Breast epithelium (tissue), 4 donors: Measurements from ENCODE around the gene CD200. TPM values are rescaled to one million over a fixed set of nuclear protein-coding genes. Genes with fewer than 3 reads are reported as not detected.

Source experiments
- DNase-seq, 2 donors: peaks; one replicate each; pipeline ENCODE4 v3.0.0-alpha.2; 2019; ENCODE audit warnings: low spot score in 2 of 2
- H3K27ac ChIP-seq, 2 donors: fragments of 200-600 bp; sonication (generic) in 1 of 2; one replicate each; pipeline ENCODE4 v1.5.1; 2016 to 2019; ENCODE audit warnings: mild to moderate bottlenecking in 1 of 2
- H3K27me3 ChIP-seq, 2 donors: fragments of 200-600 bp; sonication (generic) in 1 of 2; one replicate each; pipeline versions ENCODE4 v1.5.1 to v1.6.0; 2017 to 2019; ENCODE audit warnings: control low read depth in 1 of 2, mild to moderate bottlenecking in 1 of 2
- H3K36me3 ChIP-seq: fragments of 200-600 bp; one replicate; pipeline ENCODE4 v1.5.1; 2019
- H3K4me1 ChIP-seq, 2 donors: fragments of 200-600 bp; sonication (generic); one replicate each; pipeline ENCODE4 v1.5.1; 2016 to 2019; ENCODE audit warnings: control low read depth in 1 of 2
- H3K4me3 ChIP-seq, 3 donors: fragments of 200-600 bp; sonication (generic); 1 replicate in 2 of 3; 2 replicates in 1 of 3; pipeline ENCODE4 v1.5.1; 2016 to 2019; ENCODE audit warnings: mild to moderate bottlenecking in 3 of 3, moderate library complexity in 2 of 3
- H3K9me3 ChIP-seq, 2 donors: fragments of 200-600 bp; sonication (generic) in 1 of 2; one replicate each; pipeline ENCODE4 v1.5.1; 2016 to 2019; ENCODE audit warnings: control low read depth in 1 of 2
- CTCF ChIP-seq, 3 donors: fragments of 450-650 bp; IDR thresholded peaks; one replicate each; pipeline ENCODE4 v1.5.1; 2016 to 2017; ENCODE audit warnings: antibody characterized with exemption in 3 of 3, mild to moderate bottlenecking in 3 of 3, moderate library complexity in 3 of 3
- POLR2A ChIP-seq: fragments of 450-650 bp; IDR thresholded peaks from one replicate; pipeline ENCODE4 v1.6.1; 2016; ENCODE audit warnings: antibody characterized with exemption, mild to moderate bottlenecking, moderate library complexity
- POLR2AphosphoS5 ChIP-seq, 3 donors: sonication (generic); formaldehyde crosslinking; IDR thresholded peaks; one replicate each; pipeline ENCODE4 v1.6.1; 2017; ENCODE audit warnings: antibody characterized with exemption in 3 of 3
- intact Hi-C: fragments of 100-400 bp; cut with DNase I; formaldehyde crosslinking; loops from one replicate; pipeline ENCODE4 v1.15.1; 2023; ENCODE audit warnings: low total_unique reads
- total RNA-seq, 3 donors: library from RNA; depleted of rRNA; stranded (reverse); fragments of >200 nt; gene quantifications; one replicate each; pipeline ENCODE4 v1.1.0, GENCODE V29; 2016

CD200 gene
- total RNA-seq, 3 donors from 2014 or later, result 4.8 to 20.8 (median 17.0) TPM

- H3K27me3 ChIP-seq, result peaks cover 0 to 7% of the 10 kb centered on the region in 2 donors
- H3K27ac ChIP-seq, result peak overlapping the region; percentile 79 to 81
- H3K36me3 ChIP-seq, result no peaks in the 10 kb centered on the region
- no peaks in the 10 kb centered on the region for H3K9me3 ChIP-seq
- intact Hi-C loops, result no loop called here
- peak overlapping the region; percentile 59 to 68 (median 65) for H3K4me3 ChIP-seq
- no peaks in the 10 kb centered on the region for H3K4me1 ChIP-seq
- TF ChIP-seq POLR2AphosphoS5 (IDR thresholded peaks at IDR 0.05) (peak in 1 of 3 donors; percentile 1), POLR2A (no peak)
- DNase-seq, result no peak
Measured at GRCh38 chr3:112333381-112334317, 693 bp downstream of the CD200 start.

GRCh38 chr3:112334691-112335433 lies 1.9 kb downstream of the CD200 start:
- no peak for DNase-seq
- no peaks in the 10 kb centered on the region for H3K36me3 ChIP-seq
- peaks cover 0 to 7% of the 10 kb centered on the region in 2 donors for H3K27me3 ChIP-seq
- no peaks in the 10 kb centered on the region for H3K9me3 ChIP-seq
- intact Hi-C loops, result no loop called here
- H3K27ac ChIP-seq, result peak overlapping the region; percentile 79 to 81
- peak overlapping the region; percentile 59 to 68 (median 65) for H3K4me3 ChIP-seq
- no peaks in the 10 kb centered on the region for H3K4me1 ChIP-seq
- TF ChIP-seq POLR2A, result no peak
- TF ChIP-seq CTCF (IDR thresholded peaks at IDR 0.05), result no peak
- TF ChIP-seq POLR2AphosphoS5 (IDR thresholded peaks at IDR 0.05), result no peak

- no peak for DNase-seq
- Histone ChIP-seq H3K36me3 (no peaks in the 10 kb centered on the region), H3K4me3 (peak overlapping the region in 2 of 3 donors; percentile 59 to 68), H3K27ac (peak overlapping the region; percentile 79 to 81), H3K4me1 (no peaks in the 10 kb centered on the region), H3K27me3 (peaks cover 0 to 7% of the 10 kb centered on the region in 2 donors), H3K9me3 (no peaks in the 10 kb centered on the region)
- TF ChIP-seq CTCF (IDR thresholded peaks at IDR 0.05) (no peak), POLR2AphosphoS5 (IDR thresholded peaks at IDR 0.05) (no peak), POLR2A (no peak)
- intact Hi-C loops, result no loop called here
Measured at GRCh38 chr3:112335434-112335781, 2.5 kb downstream of the CD200 start.

- H3K9me3 ChIP-seq, result no peaks in the 10 kb centered on the region
- DNase-seq, result no peak
- TF ChIP-seq POLR2A, result no peak
- no peak for TF ChIP-seq POLR2AphosphoS5 (IDR thresholded peaks at IDR 0.05)
- TF ChIP-seq CTCF (IDR thresholded peaks at IDR 0.05), result no peak
- intact Hi-C loops, result no loop called here
- no peaks in the 10 kb centered on the region for H3K36me3 ChIP-seq
- H3K4me1 ChIP-seq, result no peaks in the 10 kb centered on the region
- H3K27ac ChIP-seq, result no peak overlapping the region
- H3K27me3 ChIP-seq, result peaks cover 0 to 4% of the 10 kb centered on the region in 2 donors
- peak overlapping the region in 1 of 3 donors; percentile 7 for H3K4me3 ChIP-seq
Measured at GRCh38 chr3:112338021-112338726, 5.2 kb downstream of the CD200 start.

GRCh38 chr3:112338727-112339056 lies 5.7 kb downstream of the CD200 start:
- intact Hi-C loops, result no loop called here
- Histone ChIP-seq H3K4me3 (no peak overlapping the region), H3K4me1 (no peaks in the 10 kb centered on the region), H3K36me3 (no peaks in the 10 kb centered on the region), H3K27ac (no peak overlapping the region), H3K9me3 (no peaks in the 10 kb centered on the region), H3K27me3 (peaks cover 0 to 4% of the 10 kb centered on the region in 2 donors)
- TF ChIP-seq CTCF (IDR thresholded peaks at IDR 0.05) (no peak), POLR2A (no peak), POLR2AphosphoS5 (IDR thresholded peaks at IDR 0.05) (no peak)
- no peak for DNase-seq
